Thoracic aorta (tissue), 2 donors: Measurements from ENCODE around the gene PCDHB16. TPM values are rescaled to one million over a fixed set of nuclear protein-coding genes. Genes with fewer than 3 reads are reported as not detected.
A peak's percentile ranks its signal among the peaks of the same experiment; 100 is the strongest.
"Not testable (repeated sequence)": the region's sequence is repeated elsewhere in the genome, so short reads cannot be mapped to it uniquely, and the experiment has no call there.

Experiments
- ATAC-seq: fragments of 150-250 bp; one replicate; pipeline ENCODE4 v1.8.0; 2017; ENCODE audit warnings: low read depth; ENCODE audit not compliant: insufficient number of reproducible peaks, low FRiP score
- DNase-seq: peaks from one replicate; pipeline ENCODE4 v3.0.0-alpha.2; 2020; ENCODE audit warnings: low spot score
- H3K27ac ChIP-seq, 2 donors: fragments of 200-600 bp; sonication (generic); 1 replicate in 1 of 2; 2 replicates in 1 of 2; pipeline ENCODE4 v1.5.1; 2016; ENCODE audit warnings: mild to moderate bottlenecking in 2 of 2, moderate library complexity in 2 of 2
- H3K27me3 ChIP-seq: fragments of 200-600 bp; sonication (generic); replicated peaks from 2 replicates; pipeline ENCODE4 v1.6.0; 2016; ENCODE audit warnings: mild to moderate bottlenecking; ENCODE audit not compliant: insufficient read depth
- H3K36me3 ChIP-seq: fragments of 200-600 bp; sonication (generic); one replicate; pipeline ENCODE4 v1.5.1; 2016
- H3K4me1 ChIP-seq, 2 donors: fragments of 200-600 bp; sonication (generic); 1 replicate in 1 of 2; 2 replicates in 1 of 2; pipeline versions ENCODE4 v1.5.1 to v1.6.0; 2016; ENCODE audit warnings: low read depth in 2 of 2, mild to moderate bottlenecking in 1 of 2; ENCODE audit not compliant: control insufficient read depth in 1 of 2
- H3K4me3 ChIP-seq: fragments of 200-600 bp; sonication (generic); 2 replicates; pipeline ENCODE4 v1.5.1; 2016; ENCODE audit warnings: mild to moderate bottlenecking
- H3K9me3 ChIP-seq: fragments of 200-600 bp; sonication (generic); 2 replicates; pipeline ENCODE4 v1.5.1; 2016
- CTCF ChIP-seq: fragments of 200-600 bp; sonication (generic); IDR thresholded peaks from one replicate; pipeline ENCODE4 v1.5.1; 2019; ENCODE audit warnings: antibody characterized with exemption
- total RNA-seq, 2 donors: library from RNA; depleted of rRNA; stranded (reverse); fragments of >200 nt; gene quantifications; one replicate each; pipeline versions ENCODE4 v1.1.0 to v1.2.3, GENCODE V29; 2016

Gene PCDHB16
- total RNA-seq, 2 donors from 2014 or later = 9.1 to 11.6 TPM

DNA sequence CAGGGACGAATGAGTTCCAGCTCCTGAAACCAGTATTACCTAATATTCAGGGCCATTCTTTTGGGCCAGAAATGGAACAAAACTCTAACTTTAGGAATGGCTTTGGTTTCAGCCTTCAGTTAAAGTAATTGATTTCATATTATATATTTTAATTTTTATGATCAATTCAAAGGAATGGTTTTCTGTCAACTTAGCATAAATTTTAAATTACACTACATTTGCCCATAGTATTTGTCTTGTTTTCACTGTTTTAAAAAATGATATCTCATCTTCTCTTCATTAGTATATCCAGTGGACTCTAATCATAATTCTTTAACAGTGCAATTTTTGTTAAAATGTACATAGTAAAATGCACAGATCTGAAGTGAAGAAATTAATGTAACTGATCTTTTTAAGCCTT is 1.9 kb upstream of the PCDHB16 start:
- Histone ChIP-seq H3K27me3 (no peaks in the 10 kb centered on the region), H3K9me3 (peaks cover 61% of the 10 kb centered on the region), H3K4me1 (no peaks in the 10 kb centered on the region), H3K27ac (no peak overlapping the region), H3K4me3 (no peak overlapping the region), H3K36me3 (no peaks in the 10 kb centered on the region)
- ATAC-seq (no peak), DNase-seq (no peak)
- no peak for TF ChIP-seq CTCF

DNA sequence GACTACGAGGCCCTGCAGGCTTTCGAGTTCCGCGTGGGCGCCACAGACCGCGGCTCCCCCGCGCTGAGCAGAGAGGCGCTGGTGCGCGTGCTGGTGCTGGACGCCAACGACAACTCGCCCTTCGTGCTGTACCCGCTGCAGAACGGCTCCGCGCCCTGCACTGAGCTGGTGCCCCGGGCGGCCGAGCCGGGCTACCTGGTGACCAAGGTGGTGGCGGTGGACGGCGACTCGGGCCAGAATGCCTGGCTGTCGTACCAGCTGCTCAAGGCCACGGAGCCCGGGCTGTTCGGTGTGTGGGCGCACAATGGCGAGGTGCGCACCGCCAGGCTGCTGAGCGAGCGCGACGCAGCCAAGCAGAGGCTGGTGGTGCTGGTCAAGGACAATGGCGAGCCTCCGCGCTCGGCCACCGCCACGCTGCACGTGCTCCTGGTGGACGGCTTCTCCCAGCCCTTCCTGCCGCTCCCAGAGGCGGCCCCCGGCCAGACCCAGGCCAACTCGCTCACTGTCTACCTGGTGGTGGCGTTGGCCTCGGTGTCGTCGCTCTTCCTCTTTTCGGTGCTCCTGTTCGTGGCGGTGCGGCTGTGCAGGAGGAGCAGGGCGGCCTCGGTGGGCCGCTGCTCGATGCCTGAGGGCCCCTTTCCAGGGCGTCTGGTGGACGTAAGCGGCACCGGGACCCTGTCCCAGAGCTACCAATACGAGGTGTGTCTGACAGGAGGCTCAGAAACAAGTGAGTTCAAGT is 2.1 kb downstream of the PCDHB16 start:
- H3K4me3 ChIP-seq, ATAC-seq, DNase-seq, H3K36me3 ChIP-seq, H3K27ac ChIP-seq, H3K27me3 ChIP-seq, H3K4me1 ChIP-seq: not testable (repeated sequence)
- peaks cover 55% of the 10 kb centered on the region for H3K9me3 ChIP-seq

DNA sequence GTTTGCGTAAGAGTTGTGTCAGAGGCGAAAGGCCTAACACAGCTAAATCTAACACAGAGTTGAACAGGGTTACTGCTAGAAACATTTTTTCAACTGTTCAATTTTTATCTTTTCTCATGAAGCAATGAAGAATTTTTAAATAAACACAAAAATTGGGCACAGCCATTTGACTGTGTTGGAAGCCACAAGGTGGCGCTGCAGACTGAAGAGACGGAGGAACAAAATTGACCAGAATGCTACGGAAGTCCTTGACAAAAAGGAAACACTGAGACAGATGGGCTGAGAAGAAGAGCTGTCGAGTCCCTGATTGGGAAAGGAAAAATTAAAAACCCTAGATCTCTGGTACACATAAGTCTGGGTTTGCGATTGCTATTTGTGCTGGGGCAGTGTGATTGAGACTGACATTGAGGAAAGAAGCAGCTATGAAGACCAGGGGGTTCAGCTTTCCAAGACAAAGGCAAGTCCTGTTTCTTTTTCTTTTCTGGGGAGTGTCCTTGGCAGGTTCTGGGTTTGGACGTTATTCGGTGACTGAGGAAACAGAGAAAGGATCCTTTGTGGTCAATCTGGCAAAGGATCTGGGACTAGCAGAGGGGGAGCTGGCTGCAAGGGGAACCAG is 4.8 kb downstream of the PCDHB16 start, which contains the start of gene PCDHB9:
TSS of gene PCDHB9 (plus strand) at position 265 of the 616 bp plus-strand sequence. CDS start at position 423, 158 bp downstream.
- Histone ChIP-seq H3K9me3 (peaks cover 68% of the 10 kb centered on the region), H3K27me3 (no peaks in the 10 kb centered on the region), H3K4me1 (no peaks in the 10 kb centered on the region), H3K4me3 (no peak within 1 kb of the TSS), H3K36me3 (no peaks in the 10 kb centered on the region), H3K27ac (no peak within 1 kb of the TSS)
- no peak for ATAC-seq
- TF ChIP-seq CTCF = no peak
- no peak for DNase-seq

GRCh38 chr5:141188682-141189081 is 6.5 kb downstream of the PCDHB16 start:
- DNase-seq, H3K36me3 ChIP-seq, ATAC-seq, H3K27ac ChIP-seq, H3K27me3 ChIP-seq, H3K4me1 ChIP-seq, H3K4me3 ChIP-seq: not testable (repeated sequence)
- H3K9me3 ChIP-seq = peaks cover 65% of the 10 kb centered on the region

DNA sequence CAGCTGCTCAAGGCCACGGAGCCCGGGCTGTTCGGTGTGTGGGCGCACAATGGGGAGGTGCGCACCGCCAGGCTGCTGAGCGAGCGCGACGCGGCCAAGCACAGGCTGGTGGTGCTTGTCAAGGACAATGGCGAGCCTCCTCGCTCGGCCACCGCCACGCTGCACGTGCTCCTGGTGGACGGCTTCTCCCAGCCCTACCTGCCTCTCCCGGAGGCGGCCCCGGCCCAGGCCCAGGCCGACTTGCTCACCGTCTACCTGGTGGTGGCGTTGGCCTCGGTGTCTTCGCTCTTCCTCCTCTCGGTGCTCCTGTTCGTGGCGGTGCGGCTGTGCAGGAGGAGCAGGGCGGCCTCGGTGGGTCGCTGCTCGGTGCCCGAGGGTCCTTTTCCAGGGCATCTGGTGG is 6.9 kb downstream of the PCDHB16 start:
- H3K36me3 ChIP-seq, H3K4me1 ChIP-seq, DNase-seq, H3K27ac ChIP-seq, ATAC-seq, H3K4me3 ChIP-seq, H3K27me3 ChIP-seq: not testable (repeated sequence)
- peaks cover 64% of the 10 kb centered on the region for H3K9me3 ChIP-seq

- no peaks in the 10 kb centered on the region for H3K4me1 ChIP-seq
- H3K36me3 ChIP-seq = no peaks in the 10 kb centered on the region
- H3K27me3 ChIP-seq = no peaks in the 10 kb centered on the region
- H3K9me3 ChIP-seq = peaks cover 69% of the 10 kb centered on the region
- H3K27ac ChIP-seq = no peak within 1 kb of the TSS
- no peak for TF ChIP-seq CTCF
- H3K4me3 ChIP-seq = peak within 1 kb of the TSS; percentile 38
- ATAC-seq (no peak), DNase-seq (no peak)
Observed at GRCh38 chr5:141192110-141192725, 10.0 kb downstream of the PCDHB16 start, which contains the start of gene PCDHB10. Gene PCDHB10, plus strand, starts transcription at chr5:141192353. Its CDS starts 200 bp downstream, at chr5:141192553.

GRCh38 chr5:141194332-141194731 is 12.1 kb downstream of the PCDHB16 start:
- not testable (repeated sequence) for ATAC-seq, H3K27ac ChIP-seq, H3K4me1 ChIP-seq, H3K4me3 ChIP-seq, H3K27me3 ChIP-seq, DNase-seq, H3K36me3 ChIP-seq
- H3K9me3 ChIP-seq = peaks cover 74% of the 10 kb centered on the region
